PC-9 (cell line): ENCODE results near the gene MTMR10.

Experiments
- CTCF ChIP-seq: fragments of 200-600 bp; sonication (generic); conservative IDR thresholded peaks from 2 replicates; pipeline ENCODE4 v1.6.1; 2017; ENCODE audit warnings: mixed run types, antibody characterized with exemption, mild to moderate bottlenecking, moderate library complexity
- EZH2 ChIP-seq: fragments of 200-600 bp; sonication (generic); IDR thresholded peaks from 2 replicates; pipeline ENCODE4 v1.8.0; 2017; ENCODE audit warnings: antibody characterized with exemption, low read depth

GRCh38 chr15:30941520-30941919 lies 49.9 kb downstream of the MTMR10 start:
- TF ChIP-seq CTCF (no peak), EZH2 (no peak)
